Inflammatory macrophage treated with lipopolysaccharide for 1 hour (primary cell): ENCODE measurements around the gene GIPC3.
A peak's percentile ranks its signal among the peaks of the same experiment; 100 is the strongest.
"Not testable (repeated sequence)": the region's sequence is repeated elsewhere in the genome, so short reads cannot be mapped to it uniquely, and the experiment has no call there.

ENCODE experiments used
- DNase-seq, 2 donors: peaks; one replicate each; pipeline ENCODE4 v3.0.0-alpha.2; 2020 to 2022

GIPC3 gene

DNA sequence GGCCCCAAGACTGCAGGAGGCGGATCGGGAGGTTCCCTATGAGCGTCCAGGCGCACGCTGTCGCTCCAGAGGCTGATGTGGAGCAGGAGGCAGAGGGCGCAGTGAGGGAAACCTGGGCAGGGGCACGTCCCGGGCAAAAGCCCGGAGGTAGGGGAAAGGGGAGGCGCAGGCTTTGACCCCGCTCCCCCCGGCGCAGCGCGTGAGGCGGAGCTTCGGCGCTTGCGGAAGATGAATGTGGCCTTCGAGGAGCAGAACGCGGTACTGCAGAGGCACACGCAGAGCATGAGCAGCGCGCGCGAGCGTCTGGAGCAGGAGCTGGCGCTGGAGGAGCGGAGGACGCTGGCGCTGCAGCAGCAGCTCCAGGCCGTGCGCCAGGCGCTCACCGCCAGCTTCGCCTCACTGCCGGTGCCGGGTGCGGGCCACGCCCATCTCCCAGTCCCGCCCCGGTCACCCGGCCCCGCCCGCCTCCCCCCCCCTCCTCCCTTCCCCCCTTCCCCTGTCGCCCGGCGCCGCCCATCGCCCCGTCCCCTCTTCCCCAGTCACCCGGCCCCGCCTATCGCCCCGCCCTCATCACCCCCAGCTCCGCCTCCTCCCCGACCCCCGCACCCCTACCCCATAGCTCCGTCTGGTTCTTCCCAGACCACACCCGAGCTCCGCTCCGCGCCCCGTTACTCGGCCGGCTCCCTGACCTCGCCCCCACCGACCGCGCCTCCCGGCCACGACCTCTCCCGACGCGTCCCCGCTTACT lies 8.4 kb upstream of the GIPC3 start:
- no peak for DNase-seq

GRCh38 chr19:3577723-3578344 lies 7.4 kb upstream of the GIPC3 start:
- no peak for DNase-seq

GRCh38 chr19:3578390-3578789 lies 6.9 kb upstream of the GIPC3 start:
- no peak for DNase-seq

- DNase-seq = peak; percentile 46 to 86
Observed at GRCh38 chr19:3580156-3580934, 4.9 kb upstream of the GIPC3 start.

DNA sequence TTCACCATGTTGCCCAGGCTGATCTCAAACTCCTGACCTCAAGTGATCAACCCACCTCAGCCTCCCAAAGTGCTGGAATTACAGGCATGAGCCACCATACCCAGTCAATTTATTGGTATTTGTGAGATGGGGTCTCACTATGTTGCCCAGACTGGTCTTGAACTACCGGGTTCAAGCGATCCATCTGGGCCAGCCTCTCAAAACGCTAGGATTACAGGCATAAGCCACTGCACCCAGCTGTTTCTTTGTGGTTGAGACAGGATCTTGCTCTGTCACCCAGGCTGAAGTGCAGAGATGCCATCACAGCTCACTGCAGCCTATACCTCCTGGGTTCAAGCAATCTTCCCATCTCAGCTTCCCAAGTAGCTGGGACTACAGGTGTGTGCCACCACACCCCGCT lies 3.5 kb upstream of the GIPC3 start:
- DNase-seq = not testable (repeated sequence)

GRCh38 chr19:3584036-3584802 lies 1.1 kb upstream of the GIPC3 start:
- DNase-seq = not testable (repeated sequence)

GRCh38 chr19:3586127-3586626 lies 899 bp downstream of the GIPC3 start:
- DNase-seq = peak in 1 of 2 donors; percentile 39

GRCh38 chr19:3586707-3587346 lies 1.5 kb downstream of the GIPC3 start:
- no peak for DNase-seq

- DNase-seq = no peak
Observed at GRCh38 chr19:3589439-3589838, 4.2 kb downstream of the GIPC3 start.

DNA sequence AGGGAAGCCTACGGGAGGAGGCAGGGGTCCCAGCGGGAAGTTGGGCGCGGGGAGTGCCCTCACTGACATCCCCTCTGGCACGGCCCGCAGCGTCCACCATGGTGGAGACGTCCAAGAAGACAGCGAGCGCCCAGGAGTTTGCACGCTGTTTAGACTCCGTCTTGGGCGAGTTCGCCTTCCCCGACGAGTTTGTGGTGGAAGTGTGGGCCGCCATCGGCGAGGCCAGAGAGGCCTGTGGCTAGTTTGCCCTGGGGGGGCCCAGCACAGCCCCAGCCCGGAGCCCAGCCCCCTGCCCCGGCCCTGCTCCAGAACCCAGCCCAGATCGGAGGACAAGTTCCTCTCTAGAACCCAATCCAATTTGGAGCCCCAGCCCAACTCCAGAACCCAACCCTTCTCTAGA lies 4.7 kb downstream of the GIPC3 start:
- no peak for DNase-seq

DNA sequence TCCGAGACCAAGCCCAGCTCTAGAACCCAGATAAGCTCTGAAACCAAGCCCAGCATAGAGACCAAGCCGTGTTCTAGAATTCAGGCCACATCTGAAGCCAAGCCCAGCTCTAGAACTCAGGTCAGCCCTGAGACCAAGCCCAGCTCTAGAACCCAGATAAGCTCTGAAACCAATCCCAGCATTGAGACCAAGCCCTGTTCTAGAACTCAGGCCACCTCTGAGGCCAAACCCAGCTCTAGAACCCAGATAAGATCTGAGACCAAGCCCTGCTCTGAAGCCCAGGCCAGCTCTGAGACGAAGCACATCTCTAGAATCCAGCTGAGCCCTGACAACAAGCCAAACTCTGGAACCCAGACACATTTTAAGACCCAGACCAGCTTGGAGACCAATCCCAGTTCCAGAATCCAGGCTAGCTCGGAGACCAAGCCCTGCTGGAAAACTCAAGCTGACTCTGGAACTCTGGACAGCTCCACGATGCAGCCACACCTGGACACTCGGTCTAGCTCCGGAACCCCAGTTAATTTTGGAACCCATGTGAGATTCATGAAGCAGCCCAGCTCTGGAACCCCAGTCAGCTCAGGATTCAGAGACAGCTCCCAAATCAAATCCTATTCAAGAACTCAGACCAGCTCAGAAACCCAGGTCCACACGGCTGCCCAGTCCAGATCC lies 5.8 kb downstream of the GIPC3 start:
- no peak for DNase-seq

DNA sequence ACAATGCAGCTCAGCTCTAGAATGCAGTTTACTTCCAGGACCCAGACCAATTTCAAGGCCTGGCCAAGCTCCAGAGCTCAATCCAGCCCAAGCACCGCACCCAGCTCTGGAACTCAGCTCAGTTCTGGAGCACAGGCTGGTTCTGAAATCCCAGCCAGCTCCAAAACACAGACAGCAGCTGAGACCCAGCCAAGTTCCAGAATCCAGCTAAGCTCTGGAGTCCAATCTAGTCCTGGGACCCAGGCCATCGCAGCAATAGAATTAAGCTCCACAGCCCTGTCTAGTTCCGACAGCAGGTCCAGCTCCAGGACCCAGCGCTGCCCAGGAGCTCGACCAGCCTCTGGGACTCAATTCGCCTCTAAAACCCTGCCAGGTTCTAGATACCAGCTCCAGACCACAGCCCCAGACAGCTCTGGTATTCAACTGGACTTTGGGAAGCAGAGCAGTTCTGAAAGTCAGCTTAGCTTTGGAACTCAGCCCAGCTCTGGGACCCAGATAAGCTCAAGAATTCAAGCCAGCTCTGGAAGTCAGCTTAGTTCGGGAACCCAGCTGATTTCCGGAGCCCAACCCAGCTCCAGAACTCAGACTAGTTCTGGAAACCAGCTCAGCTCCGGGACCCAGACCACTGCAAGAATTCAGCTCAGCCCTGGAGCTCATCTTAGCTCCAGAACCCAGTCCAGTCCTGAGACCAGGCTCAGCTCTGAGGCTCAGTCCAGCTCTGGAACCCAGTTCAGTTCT lies 6.8 kb downstream of the GIPC3 start:
- DNase-seq = no peak

- no peak for DNase-seq
Observed at GRCh38 chr19:3593156-3593555, 7.9 kb downstream of the GIPC3 start.

- DNase-seq = no peak
Observed at GRCh38 chr19:3595521-3596061, 10.3 kb downstream of the GIPC3 start.

GRCh38 chr19:3599776-3600187 lies 14.5 kb downstream of the GIPC3 start:
- DNase-seq = no peak

GRCh38 chr19:3601021-3601420 lies 15.7 kb downstream of the GIPC3 start:
- DNase-seq = no peak

GRCh38 chr19:3603121-3603811 lies 18.0 kb downstream of the GIPC3 start:
- no peak for DNase-seq

DNA sequence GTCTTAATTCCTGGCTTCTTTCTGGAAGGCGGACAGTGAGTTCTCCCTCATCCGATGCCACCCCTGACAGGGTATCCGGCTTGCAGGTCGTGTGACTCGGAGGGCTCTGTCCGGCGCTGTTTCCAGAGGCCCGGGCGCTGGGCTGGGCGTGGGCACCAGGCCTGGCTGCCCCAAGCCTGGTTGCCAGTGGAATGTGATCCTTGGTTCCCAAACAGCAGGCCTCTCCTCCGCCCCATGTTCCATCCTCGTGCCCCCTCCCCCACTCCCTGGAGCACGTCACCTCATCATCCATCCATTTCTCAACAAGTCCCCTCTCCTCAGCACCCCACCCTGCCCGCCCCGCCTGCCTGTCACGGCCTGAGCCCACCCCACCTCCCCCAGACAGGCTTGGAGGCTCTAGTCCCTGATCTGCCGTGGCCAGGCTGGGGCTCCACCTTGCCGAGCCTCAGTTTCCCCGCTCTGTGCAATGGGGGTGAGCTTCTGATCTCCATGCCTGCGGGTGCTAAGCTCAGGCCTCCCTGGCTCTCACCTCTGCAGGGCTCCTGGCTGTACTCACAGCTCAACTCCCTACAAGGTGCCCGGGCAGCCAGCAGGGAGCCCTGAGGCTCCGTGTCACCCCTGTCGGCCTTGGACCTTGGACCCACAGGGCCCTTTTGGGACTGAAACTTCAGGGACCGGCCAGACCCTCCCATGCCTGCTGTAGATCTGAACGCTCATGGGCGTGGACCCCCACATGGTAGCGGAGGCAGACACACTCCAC lies 19.1 kb downstream of the GIPC3 start:
- DNase-seq = no peak

GRCh38 chr19:3604987-3605343 lies 19.7 kb downstream of the GIPC3 start:
- DNase-seq = peak; percentile 21 to 29
